MG63 (cell line): ENCODE data around the gene TTC27. TPM values are rescaled to one million over a fixed set of nuclear protein-coding genes. Genes with fewer than 3 reads are reported as not detected.
"Not testable (repeated sequence)": the region's sequence is repeated elsewhere in the genome, so short reads cannot be mapped to it uniquely, and the experiment has no call there.

ENCODE experiments used
- DNase-seq: peaks from one replicate; pipeline ENCODE4 v3.0.0-alpha.2; 2020
- H3K27me3 ChIP-seq: fragments of 250-450 bp; sonication (Bioruptor Pico); 2 replicates; pipeline ENCODE4 v1.5.1; 2020; ENCODE audit warnings: mild to moderate bottlenecking, moderate library complexity
- H3K36me3 ChIP-seq: fragments of 250-450 bp; sonication (Bioruptor Pico); 2 replicates; pipeline ENCODE4 v1.5.1; 2020; ENCODE audit warnings: mild to moderate bottlenecking, moderate library complexity
- H3K4me3 ChIP-seq: fragments of 250-450 bp; sonication (Bioruptor Pico); 2 replicates; pipeline ENCODE4 v1.5.1; 2020; ENCODE audit warnings: mild to moderate bottlenecking, moderate library complexity
- H3K9me3 ChIP-seq: fragments of 250-450 bp; sonication (Bioruptor Pico); 2 replicates; pipeline ENCODE4 v1.5.1; 2020; ENCODE audit warnings: mild to moderate bottlenecking, moderate library complexity
- total RNA-seq: library from RNA; depleted of rRNA; stranded (reverse); fragments of >200 nt; shearing (Covaris generic); gene quantifications from 2 replicates; pipeline ENCODE4 v1.2.3, GENCODE V29; 2014; ENCODE audit warnings: low replicate concordance

Gene TTC27
- total RNA-seq, 1 experiment from 2014 or later: 63.8 TPM

- Histone ChIP-seq H3K4me3 (no peak overlapping the region), H3K27me3 (no peaks in the 10 kb centered on the region), H3K9me3 (no peaks in the 10 kb centered on the region), H3K36me3 (peaks cover 13% of the 10 kb centered on the region)
- DNase-seq: no peak
Measured at GRCh38 chr2:32706815-32707579, 79.1 kb downstream of the TTC27 start.

- H3K36me3 ChIP-seq: peaks cover 10% of the 10 kb centered on the region
- H3K9me3 ChIP-seq: 0 out of 2 replicates have a peak, but pooled peaks cover 2% of the 10 kb centered on the region
- no peaks in the 10 kb centered on the region for H3K27me3 ChIP-seq
- H3K4me3 ChIP-seq: no peak overlapping the region
- no peak for DNase-seq
Measured at GRCh38 chr2:32711219-32711618, 83.4 kb downstream of the TTC27 start.

DNA sequence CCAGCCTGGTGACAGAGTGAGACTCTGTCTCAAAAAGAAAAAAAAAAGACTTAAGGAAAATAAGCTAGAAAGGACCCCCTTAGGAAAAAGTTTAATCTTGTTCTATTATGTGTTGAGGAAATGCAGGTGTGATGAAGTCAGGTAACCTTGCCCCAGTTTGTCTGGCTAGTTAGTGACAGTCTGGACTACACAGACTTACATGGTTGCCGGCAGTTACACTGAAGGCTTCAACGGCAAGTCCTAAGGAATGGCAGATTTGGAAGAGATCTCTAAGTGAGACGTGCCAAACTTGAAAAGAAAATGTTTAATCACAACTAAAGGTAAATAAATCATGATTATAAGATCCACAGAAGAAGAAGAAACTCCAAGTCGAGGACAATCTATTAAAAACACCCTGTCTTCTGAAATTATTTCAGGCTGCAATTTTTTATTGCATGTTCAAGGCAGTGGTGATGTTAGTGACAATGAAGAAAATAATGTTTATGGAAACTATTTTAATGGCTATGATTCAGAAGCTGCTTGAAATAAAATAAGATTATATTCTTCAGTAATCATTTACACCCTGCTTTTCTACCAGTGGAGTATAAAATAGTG lies 84.2 kb downstream of the TTC27 start:
- Histone ChIP-seq H3K9me3 (0 out of 2 replicates have a peak, but pooled peaks cover 2% of the 10 kb centered on the region), H3K36me3 (peaks cover 10% of the 10 kb centered on the region), H3K27me3 (no peaks in the 10 kb centered on the region), H3K4me3 (no peak overlapping the region)
- no peak for DNase-seq

DNA sequence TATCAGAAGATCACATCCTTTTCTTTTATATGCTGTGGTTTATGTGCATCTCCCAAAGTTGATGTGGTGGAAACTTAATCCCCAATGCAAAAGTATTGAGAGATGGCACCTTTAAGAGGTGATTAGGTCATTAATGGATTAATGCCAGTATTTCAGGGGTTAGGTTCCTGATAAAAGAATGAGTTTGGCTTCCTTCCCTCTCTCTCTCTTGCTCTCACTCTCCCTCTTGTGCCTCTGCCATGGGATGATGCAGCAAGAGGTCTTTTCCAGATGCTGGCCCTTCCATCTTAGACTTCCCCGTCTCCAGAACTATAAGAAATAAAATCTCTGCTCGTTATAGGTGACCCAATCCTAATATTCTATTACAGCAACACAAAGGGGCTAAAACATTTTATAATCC lies 85.0 kb downstream of the TTC27 start:
- Histone ChIP-seq H3K9me3 (0 out of 2 replicates have a peak, but pooled peaks cover 2% of the 10 kb centered on the region), H3K36me3 (peaks cover 12% of the 10 kb centered on the region), H3K27me3 (no peaks in the 10 kb centered on the region), H3K4me3 (no peak overlapping the region)
- peak; percentile 23 for DNase-seq

DNA sequence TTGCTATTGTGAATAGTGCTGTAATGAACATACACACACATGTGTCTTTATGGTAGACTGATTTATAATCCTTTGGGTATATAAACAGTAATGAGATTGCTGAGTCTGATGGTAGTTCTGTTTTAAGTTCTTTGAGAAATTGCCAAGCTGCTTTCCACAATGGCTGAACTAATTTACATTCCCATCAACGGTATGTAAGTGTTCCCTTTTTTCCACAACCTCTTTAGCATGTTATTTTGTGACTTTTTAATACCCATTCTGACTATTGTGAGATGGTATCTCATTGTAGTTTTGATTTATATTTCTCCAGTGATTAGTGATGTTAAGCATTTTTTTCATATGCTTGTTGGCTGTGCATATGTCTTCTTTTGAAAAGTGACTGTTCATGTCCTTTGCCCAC lies 86.7 kb downstream of the TTC27 start:
- Histone ChIP-seq H3K9me3 (0 out of 2 replicates have a peak, but pooled peaks cover 2% of the 10 kb centered on the region), H3K27me3 (no peaks in the 10 kb centered on the region), H3K36me3 (peaks cover 12% of the 10 kb centered on the region), H3K4me3 (no peak overlapping the region)
- DNase-seq: no peak

- Histone ChIP-seq H3K27me3 (no peaks in the 10 kb centered on the region), H3K36me3 (peaks cover 12% of the 10 kb centered on the region)
Measured at GRCh38 chr2:32715391-32715841, 87.6 kb downstream of the TTC27 start.

DNA sequence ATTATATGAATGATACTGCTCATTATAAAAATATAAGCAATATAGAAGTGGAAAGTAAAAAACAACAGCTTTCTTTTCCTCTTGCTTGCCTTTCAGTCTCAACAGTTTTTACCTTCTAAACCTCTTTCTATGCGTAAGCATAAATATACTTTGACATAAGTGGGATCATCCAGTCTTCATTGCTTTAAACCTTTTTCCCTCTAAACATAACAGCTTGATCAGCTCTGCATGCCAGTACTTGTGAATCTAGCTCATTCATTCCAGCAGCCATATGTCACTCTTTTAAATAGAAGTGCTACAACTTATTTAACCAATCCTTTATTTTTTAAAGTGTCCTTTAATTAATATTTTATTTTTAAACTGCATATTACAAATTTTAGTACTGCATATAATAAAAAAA lies 88.1 kb downstream of the TTC27 start:
- Histone ChIP-seq H3K4me3 (no peak overlapping the region), H3K9me3 (0 out of 2 replicates have a peak, but pooled peaks cover 2% of the 10 kb centered on the region), H3K36me3 (peaks cover 12% of the 10 kb centered on the region), H3K27me3 (no peaks in the 10 kb centered on the region)
- DNase-seq: no peak

More at GRCh38 chr2:32715391-32715841, 87.6 kb downstream of the TTC27 start:
- 0 out of 2 replicates have a peak, but pooled peaks cover 2% of the 10 kb centered on the region for H3K9me3 ChIP-seq
- DNase-seq: no peak
- no peak overlapping the region for H3K4me3 ChIP-seq

- Histone ChIP-seq H3K36me3 (peaks cover 12% of the 10 kb centered on the region), H3K9me3 (0 out of 2 replicates have a peak, but pooled peaks cover 2% of the 10 kb centered on the region), H3K4me3 (no peak overlapping the region), H3K27me3 (no peaks in the 10 kb centered on the region)
- no peak for DNase-seq
Measured at GRCh38 chr2:32716598-32716997, 88.7 kb downstream of the TTC27 start.

DNA sequence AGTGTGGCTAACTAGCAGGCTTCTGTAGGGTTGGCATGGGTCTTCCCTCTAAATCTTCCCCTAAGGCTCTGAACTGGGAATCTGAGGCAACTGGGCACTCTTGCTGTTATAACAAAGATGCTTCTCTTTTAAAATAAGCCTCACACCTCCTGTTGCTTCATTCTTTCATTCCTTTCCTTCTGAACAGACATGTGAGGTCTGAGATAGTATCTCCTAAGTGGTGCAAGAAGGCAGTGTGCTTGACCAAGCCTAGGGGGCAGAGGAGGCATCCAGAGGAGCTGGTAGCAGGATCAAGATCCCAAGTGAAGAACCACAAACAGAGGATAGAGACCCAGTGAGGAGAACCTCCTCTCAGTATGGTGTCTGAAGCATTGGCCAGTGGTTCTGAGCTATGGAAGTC lies 90.9 kb downstream of the TTC27 start:
- H3K27me3 ChIP-seq: no peaks in the 10 kb centered on the region
- H3K4me3 ChIP-seq: no peak overlapping the region
- DNase-seq: no peak
- H3K9me3 ChIP-seq: 0 out of 2 replicates have a peak, but pooled peaks cover 2% of the 10 kb centered on the region
- H3K36me3 ChIP-seq: peaks cover 14% of the 10 kb centered on the region

DNA sequence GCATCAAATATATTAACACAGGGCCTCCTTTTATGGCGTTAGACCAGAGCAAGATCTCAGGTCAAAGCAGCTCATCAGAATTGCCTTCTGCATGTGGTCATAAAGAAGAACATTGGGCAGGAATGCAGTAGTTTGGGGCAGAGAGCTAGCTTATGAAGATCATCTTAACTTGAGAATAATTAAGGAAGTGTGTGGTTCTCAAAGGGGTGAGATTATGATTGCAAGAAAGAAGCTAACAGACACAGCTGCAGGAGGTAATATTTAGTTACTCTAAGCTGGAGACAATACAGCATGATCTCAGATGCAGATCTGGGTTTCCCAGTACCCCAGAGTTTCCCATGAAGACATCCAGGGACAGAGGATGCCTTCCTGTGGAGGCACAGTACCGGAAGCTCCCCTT lies 91.6 kb downstream of the TTC27 start:
- Histone ChIP-seq H3K9me3 (no peaks in the 10 kb centered on the region), H3K4me3 (no peak overlapping the region), H3K36me3 (peaks cover 11% of the 10 kb centered on the region), H3K27me3 (no peaks in the 10 kb centered on the region)
- DNase-seq: no peak

DNA sequence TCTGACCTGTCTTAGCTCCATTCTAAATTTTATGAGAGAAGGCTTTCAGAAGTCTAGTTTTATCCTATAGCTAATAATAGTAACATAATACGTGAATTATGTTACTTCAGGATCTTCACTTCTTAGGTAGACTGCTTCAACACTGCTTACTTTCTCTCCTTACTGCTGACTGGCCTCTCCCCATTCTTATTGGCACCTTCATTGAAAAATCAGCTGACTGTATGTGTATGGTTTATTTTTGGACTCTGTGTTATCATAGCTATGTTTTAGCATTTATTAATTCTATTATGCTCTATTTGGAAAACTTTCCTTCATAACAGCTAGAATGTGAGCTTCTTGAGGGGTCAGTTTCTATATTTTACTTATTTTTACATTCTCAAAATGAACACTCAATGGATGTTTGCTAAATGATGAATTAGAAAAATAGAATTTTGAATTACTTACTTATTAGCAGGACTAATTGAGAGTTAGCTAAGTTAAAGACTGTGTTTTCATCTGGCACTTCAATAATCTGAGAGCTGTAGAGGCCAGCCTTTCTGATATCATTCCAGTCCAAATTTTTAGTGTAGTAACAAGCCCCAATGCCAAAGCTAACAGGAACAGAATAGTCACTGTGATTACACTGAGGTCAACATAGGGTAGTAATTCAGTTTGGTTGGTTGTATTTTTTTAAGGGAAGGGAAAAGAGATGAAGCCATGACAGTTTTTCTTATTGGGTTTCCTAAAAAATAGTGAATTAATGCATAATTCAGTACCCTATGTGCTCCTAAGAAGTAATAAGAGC lies 92.3 kb downstream of the TTC27 start:
- Histone ChIP-seq H3K4me3 (no peak overlapping the region), H3K36me3 (peaks cover 13% of the 10 kb centered on the region; the same call in 1 of the 2 replicates), H3K9me3 (no peaks in the 10 kb centered on the region), H3K27me3 (no peaks in the 10 kb centered on the region)
- no peak for DNase-seq

DNA sequence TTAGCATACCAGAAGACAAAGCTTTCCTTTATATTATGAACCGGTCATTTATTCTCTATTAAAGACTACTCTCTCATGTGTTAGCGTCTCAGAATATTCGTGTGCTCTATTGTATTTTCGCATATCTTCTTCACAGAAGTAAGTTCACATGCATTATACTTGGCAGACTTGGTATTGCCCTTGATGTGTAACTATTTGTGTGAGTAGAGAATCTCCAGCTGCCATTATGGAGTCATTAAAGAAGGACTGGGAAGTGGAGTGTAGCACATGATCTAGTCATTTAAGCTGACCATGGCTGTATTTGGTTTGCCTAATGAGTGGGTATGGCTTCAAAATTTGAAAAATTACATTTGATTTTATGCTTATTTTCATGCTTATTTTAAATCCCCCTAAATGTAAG lies 92.9 kb downstream of the TTC27 start:
- no peak overlapping the region for H3K4me3 ChIP-seq
- DNase-seq: no peak
- peaks cover 14% of the 10 kb centered on the region for H3K36me3 ChIP-seq
- no peaks in the 10 kb centered on the region for H3K27me3 ChIP-seq
- H3K9me3 ChIP-seq: no peaks in the 10 kb centered on the region

DNA sequence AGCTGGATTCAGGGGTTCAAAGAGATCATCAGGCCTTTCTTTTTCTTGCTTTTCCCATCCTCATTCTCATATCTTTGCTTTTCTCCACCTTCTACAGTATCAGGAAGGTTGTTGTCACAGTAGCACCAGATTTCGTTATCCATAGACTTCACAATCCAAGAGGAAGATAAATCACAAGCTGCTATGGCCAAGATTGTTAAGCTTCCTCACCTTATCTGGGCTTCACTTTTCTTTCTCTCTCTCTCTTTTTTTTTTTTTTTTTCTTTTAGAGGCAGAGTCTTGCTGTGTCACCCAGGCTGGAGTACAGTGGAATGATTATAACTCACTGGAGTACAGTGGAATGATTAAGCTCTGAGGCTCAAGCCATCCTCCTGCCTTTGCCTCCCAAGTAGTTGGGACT lies 93.5 kb downstream of the TTC27 start:
- H3K9me3 ChIP-seq: no peaks in the 10 kb centered on the region
- no peaks in the 10 kb centered on the region for H3K27me3 ChIP-seq
- no peak overlapping the region for H3K4me3 ChIP-seq
- H3K36me3 ChIP-seq: peaks cover 14% of the 10 kb centered on the region
- no peak for DNase-seq

DNA sequence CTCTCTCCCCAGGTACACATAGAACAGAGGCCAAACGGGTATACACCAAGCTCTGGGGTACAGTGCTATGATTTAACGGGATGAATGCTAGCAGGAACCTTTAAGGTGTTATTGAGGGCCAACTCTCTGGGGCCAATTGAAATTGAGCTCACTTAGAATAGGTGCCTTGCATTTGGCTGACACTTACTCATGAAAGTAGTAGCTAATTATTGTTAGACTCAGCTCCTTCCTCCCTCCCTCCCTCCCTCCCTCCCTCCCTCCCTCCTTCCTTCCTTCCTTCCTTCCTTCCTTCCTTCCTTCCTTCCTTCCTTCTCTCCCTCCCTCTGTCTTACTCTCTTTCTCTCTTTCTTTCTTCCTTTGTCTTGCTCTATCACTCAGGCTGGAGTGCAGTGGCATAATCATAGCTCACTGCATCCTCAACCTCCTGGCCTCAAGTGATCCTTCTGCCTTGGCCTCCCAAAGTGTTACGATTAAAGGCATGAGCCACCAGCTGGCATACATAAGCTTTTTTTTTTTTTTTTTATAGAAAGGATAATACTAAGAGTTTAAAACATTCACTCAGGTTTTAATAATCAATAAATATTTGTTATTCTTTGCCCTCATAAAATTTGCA lies 95.7 kb downstream of the TTC27 start:
- Histone ChIP-seq H3K9me3 (no peaks in the 10 kb centered on the region), H3K4me3 (no peak overlapping the region), H3K36me3 (peaks cover 12% of the 10 kb centered on the region), H3K27me3 (no peaks in the 10 kb centered on the region)
- DNase-seq: no peak

- not testable (repeated sequence) for H3K4me3 ChIP-seq, DNase-seq, H3K9me3 ChIP-seq, H3K27me3 ChIP-seq
- peaks cover 12% of the 10 kb centered on the region for H3K36me3 ChIP-seq
Measured at GRCh38 chr2:32726678-32727077, 98.8 kb downstream of the TTC27 start.

- Histone ChIP-seq H3K9me3 (no peaks in the 10 kb centered on the region), H3K4me3 (no peak overlapping the region), H3K36me3 (peaks cover 11% of the 10 kb centered on the region), H3K27me3 (no peaks in the 10 kb centered on the region)
- no peak for DNase-seq
Measured at GRCh38 chr2:32727157-32727556, 99.3 kb downstream of the TTC27 start.

DNA sequence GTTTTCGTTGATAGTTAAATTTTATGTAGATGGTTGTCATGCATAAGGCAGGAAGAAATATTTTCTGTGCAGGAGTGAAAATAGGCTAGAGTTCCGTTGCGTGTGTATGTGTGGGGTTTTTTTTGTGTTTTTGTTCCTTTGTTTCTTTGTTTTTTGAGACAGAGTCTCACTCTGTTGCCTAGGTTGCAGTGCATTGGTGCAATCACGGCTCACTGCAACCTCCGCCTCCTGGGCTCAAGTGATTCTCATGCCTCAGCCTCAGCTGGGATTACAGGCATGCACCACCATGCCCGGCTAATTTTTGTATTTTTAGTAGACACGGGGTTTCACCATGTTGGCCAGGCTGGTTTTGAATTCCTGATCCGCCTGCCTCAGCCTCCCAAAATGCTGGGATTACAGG lies 103.1 kb downstream of the TTC27 start:
- DNase-seq, H3K4me3 ChIP-seq, H3K9me3 ChIP-seq, H3K27me3 ChIP-seq, H3K36me3 ChIP-seq: not testable (repeated sequence)
